OCI-LY1 (cell line): Measurements from ENCODE around the gene COL15A1.

Experiments used
- H2AFZ ChIP-seq: fragments of 200-600 bp; sonication (generic), shearing (Covaris generic); 2 replicates; pipeline ENCODE4 v1.6.0; 2014; ENCODE audit warnings: antibody characterized with exemption, mild to moderate bottlenecking, low read length
- H3F3A ChIP-seq: fragments of 200-600 bp; sonication (generic), shearing (Covaris generic); 2 replicates; pipeline ENCODE4 v1.6.0; 2014; ENCODE audit warnings: mild to moderate bottlenecking, antibody characterized with exemption, low read length, moderate library complexity; ENCODE audit not compliant: insufficient read depth
- H3K27ac ChIP-seq: fragments of 200-600 bp; sonication (generic); 2 replicates; pipeline ENCODE4 v1.5.1; 2014; ENCODE audit warnings: low read length, mixed run types, mild to moderate bottlenecking, low read depth; ENCODE audit not compliant: poor library complexity, severe bottlenecking
- H3K27me3 ChIP-seq: fragments of 200-600 bp; sonication (generic); 2 replicates; pipeline ENCODE4 v1.6.0; 2014; ENCODE audit warnings: antibody characterized with exemption, mild to moderate bottlenecking, low read length, moderate library complexity; ENCODE audit not compliant: insufficient read depth
- H3K36me3 ChIP-seq: fragments of 200-600 bp; sonication (generic); 2 replicates; pipeline ENCODE4 v1.6.1; 2014; ENCODE audit warnings: mild to moderate bottlenecking, antibody characterized with exemption, low read length, moderate library complexity, mixed read lengths; ENCODE audit not compliant: insufficient read depth
- H3K4me1 ChIP-seq: fragments of 200-600 bp; sonication (generic); 2 replicates; pipeline ENCODE4 v1.5.1; 2014; ENCODE audit warnings: mild to moderate bottlenecking, low read length, moderate library complexity; ENCODE audit not compliant: insufficient read depth, severe bottlenecking
- H3K4me2 ChIP-seq: fragments of 200-600 bp; sonication (generic), shearing (Covaris generic); 2 replicates; pipeline ENCODE4 v1.6.1; 2014; ENCODE audit warnings: low read length
- H3K4me3 ChIP-seq: fragments of 200-600 bp; sonication (generic); 2 replicates; pipeline ENCODE4 v1.5.1; 2014; ENCODE audit warnings: low read length, low read depth, mild to moderate bottlenecking, mixed read lengths; ENCODE audit not compliant: poor library complexity, severe bottlenecking
- H3K79me2 ChIP-seq: fragments of 200-600 bp; shearing (Covaris generic); 2 replicates; pipeline ENCODE4 v1.6.1; 2016; ENCODE audit warnings: mixed run types, low read length, mixed read lengths; ENCODE audit not compliant: insufficient read depth
- H3K9ac ChIP-seq: fragments of 200-600 bp; sonication (generic), shearing (Covaris generic); 2 replicates; pipeline ENCODE4 v1.6.1; 2014; ENCODE audit warnings: mild to moderate bottlenecking, low read length, mixed read lengths
- H3K9me2 ChIP-seq: fragments of 200-600 bp; sonication (generic), shearing (Covaris generic); 2 replicates; pipeline ENCODE4 v1.6.1; 2014; ENCODE audit warnings: low read depth, mild to moderate bottlenecking, low read length, mixed read lengths
- H3K9me3 ChIP-seq: fragments of 200-600 bp; shearing (Covaris generic); 2 replicates; pipeline ENCODE4 v1.6.1; 2014; ENCODE audit warnings: low read length, mixed read lengths
- H4K20me1 ChIP-seq: fragments of 200-600 bp; sonication (generic), shearing (Covaris generic); 2 replicates; pipeline ENCODE4 v1.6.0; 2016; ENCODE audit warnings: mild to moderate bottlenecking, low read length; ENCODE audit not compliant: insufficient read depth
- EZH2 ChIP-seq: fragments of 200-600 bp; sonication (generic), shearing (Covaris generic); IDR thresholded peaks from 2 replicates; pipeline ENCODE4 v1.8.0; 2017; ENCODE audit warnings: borderline replicate concordance, mixed run types, mild to moderate bottlenecking, antibody characterized with exemption, low read length, moderate library complexity, mixed read lengths
- TF ChIP-seq, protein P1 (sequence below): fragments of 200-600 bp; sonication (generic), shearing (Covaris generic); IDR thresholded peaks from 2 replicates; pipeline ENCODE4 v1.5.1; 2017; ENCODE audit warnings: mild to moderate bottlenecking, antibody characterized with exemption, low read length, moderate library complexity, mixed read lengths

The COL15A1 gene

DNA sequence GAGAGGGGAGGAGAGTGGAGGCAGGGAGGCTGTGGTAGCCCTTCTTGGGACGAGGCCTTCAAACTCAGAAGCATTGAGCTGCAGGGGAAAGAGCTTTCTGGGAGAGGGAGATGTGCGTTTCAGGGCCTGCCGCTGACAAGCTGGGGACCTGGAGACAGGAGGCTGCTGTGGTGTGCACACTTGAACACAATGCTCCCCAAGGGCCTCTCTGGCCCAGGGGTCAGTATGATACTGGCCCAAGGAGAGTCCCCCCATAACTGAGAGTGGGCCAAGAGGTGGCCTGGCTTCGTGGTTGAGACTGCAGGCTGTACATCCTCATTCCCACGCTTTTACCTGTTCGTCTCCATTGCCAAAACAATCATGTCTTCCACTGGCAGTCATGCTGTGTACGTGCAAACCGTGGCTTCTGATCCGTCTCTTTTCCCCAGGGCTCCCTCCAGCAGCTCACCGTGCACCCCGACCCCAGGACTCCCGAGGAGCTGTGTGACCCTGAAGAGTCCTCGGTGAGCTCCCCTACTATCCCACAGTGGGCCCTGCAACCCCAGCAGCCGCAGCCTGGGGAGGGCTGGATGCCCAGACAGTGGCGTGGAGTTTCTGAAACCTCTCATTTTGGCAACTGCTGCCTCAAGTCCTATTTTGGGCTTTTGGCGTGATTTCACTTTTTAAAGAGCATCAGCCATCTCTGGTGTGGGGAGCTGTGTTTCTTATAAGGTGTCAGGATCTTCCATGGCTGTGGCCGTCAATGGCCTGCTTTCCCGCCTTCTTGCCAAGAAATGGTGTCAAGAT, 43.4 kb downstream of the COL15A1 start:
- Histone ChIP-seq H3K27me3 (peaks cover 5% of the 10 kb centered on the region; the same call in 1 of the 2 replicates), H3K9me2 (no peaks in the 10 kb centered on the region), H3K9ac (no peak overlapping the region), H4K20me1 (no peaks in the 10 kb centered on the region), H3K4me1 (no peaks in the 10 kb centered on the region), H3K4me2 (no peak overlapping the region), H3K79me2 (no peaks in the 10 kb centered on the region), H3K9me3 (no peaks in the 10 kb centered on the region; the same call in 1 of the 2 replicates), H3K27ac (no peak overlapping the region), H3K4me3 (no peak overlapping the region), H2AFZ (no peak overlapping the region), H3F3A (no peaks in the 10 kb centered on the region), H3K36me3 (no peaks in the 10 kb centered on the region; the same call in 1 of the 2 replicates)
- no peak for TF ChIP-seq EZH2
- TF ChIP-seq, protein P1, sequence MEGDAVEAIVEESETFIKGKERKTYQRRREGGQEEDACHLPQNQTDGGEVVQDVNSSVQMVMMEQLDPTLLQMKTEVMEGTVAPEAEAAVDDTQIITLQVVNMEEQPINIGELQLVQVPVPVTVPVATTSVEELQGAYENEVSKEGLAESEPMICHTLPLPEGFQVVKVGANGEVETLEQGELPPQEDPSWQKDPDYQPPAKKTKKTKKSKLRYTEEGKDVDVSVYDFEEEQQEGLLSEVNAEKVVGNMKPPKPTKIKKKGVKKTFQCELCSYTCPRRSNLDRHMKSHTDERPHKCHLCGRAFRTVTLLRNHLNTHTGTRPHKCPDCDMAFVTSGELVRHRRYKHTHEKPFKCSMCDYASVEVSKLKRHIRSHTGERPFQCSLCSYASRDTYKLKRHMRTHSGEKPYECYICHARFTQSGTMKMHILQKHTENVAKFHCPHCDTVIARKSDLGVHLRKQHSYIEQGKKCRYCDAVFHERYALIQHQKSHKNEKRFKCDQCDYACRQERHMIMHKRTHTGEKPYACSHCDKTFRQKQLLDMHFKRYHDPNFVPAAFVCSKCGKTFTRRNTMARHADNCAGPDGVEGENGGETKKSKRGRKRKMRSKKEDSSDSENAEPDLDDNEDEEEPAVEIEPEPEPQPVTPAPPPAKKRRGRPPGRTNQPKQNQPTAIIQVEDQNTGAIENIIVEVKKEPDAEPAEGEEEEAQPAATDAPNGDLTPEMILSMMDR: no peak

DNA sequence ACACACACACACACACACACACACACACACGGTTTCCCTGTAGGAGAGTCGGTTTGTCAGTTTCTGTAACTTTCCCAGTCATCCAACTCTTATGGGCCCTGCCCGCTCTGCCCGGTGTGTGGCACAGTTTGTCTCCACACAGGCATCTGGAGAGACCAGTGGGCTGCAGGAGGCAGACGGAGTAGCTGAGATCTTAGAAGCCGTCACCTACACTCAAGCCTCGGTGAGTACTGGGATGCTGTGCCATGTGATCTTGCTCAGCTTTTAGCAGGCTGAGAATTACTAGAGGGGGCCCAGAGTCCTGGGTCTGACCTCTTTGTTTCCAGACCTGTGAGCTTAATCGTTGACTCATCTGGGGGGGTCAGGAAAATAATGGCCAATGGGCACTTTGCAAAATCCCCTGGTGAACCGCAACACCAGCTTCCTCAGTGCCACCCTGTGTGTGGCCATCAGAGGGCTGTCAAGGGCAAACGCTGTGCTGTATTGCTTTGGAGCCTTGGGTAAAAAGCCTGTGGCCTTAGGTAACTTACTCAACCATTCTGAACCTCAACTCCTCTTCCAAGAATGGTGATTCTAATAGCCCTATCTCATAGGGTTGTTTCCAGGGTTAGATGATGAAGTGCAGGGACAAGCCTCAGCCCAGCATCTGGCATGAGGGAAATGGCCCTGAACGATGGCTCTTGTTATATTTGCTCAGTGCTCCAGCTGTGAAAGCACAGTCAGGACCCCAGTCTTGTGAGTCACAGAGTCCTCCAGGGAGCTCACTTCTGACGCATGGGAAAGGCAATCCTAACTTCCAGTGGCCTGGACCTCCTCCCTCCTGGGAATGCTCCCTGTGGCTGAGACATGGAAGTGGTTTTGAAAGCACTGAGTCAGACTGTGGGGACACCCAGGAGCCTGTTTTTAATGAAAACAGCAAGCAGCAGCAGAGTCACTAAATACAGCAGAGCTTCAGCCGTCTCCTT, 45.6 kb downstream of the COL15A1 start:
- H3K9me2 ChIP-seq: no peaks in the 10 kb centered on the region
- H3F3A ChIP-seq: no peaks in the 10 kb centered on the region
- H3K9ac ChIP-seq: no peak overlapping the region
- H3K27ac ChIP-seq: no peak overlapping the region
- H3K36me3 ChIP-seq: no peaks in the 10 kb centered on the region; the same call in 1 of the 2 replicates
- H3K27me3 ChIP-seq: peaks cover 9% of the 10 kb centered on the region; the same call in 1 of the 2 replicates
- H3K4me3 ChIP-seq: no peak overlapping the region
- no peak overlapping the region for H2AFZ ChIP-seq
- H3K79me2 ChIP-seq: no peaks in the 10 kb centered on the region
- no peaks in the 10 kb centered on the region for H3K4me1 ChIP-seq
- H3K4me2 ChIP-seq: no peak overlapping the region
- no peaks in the 10 kb centered on the region for H4K20me1 ChIP-seq
- no peaks in the 10 kb centered on the region; the same call in 1 of the 2 replicates for H3K9me3 ChIP-seq
- TF ChIP-seq, protein P1: peak; percentile 42; the same call in 1 of the 2 replicates
- no peak for TF ChIP-seq EZH2

DNA sequence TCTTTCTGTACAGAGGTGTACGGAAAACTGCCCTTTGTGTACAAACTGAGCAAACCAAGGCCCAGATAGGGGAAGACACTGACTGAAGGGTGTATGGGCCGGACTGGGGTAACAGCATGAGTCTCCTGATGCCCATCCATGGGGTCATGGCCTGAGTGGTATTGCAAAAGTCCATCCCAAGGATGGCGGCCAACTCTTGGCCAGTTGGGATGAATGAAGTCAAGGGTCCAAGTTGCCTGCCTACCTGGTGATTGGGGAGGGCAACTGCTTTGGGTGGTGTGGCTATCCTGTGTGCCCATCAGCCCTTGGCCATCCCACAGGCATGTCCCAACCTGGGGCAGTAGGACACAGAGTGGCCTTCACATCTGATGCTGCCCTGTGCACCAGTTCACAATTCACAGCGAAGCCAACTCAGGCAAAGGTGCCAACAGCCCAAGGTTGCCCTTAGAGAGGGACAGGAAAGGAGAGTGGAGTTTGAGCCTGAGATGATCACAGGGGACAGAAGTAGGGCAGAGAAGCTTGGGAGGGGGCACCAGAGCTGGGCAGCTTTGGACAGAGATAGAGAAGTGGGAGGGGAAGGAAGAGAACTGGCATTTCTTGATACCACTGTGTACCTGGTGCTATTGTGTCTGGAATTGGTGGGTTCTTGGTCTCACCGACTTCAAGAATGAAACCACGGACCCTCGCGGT, 46.6 kb downstream of the COL15A1 start:
- Histone ChIP-seq H3K4me2 (no peak overlapping the region), H3K36me3 (no peaks in the 10 kb centered on the region; the same call in 1 of the 2 replicates), H3K27ac (no peak overlapping the region), H3K9ac (no peak overlapping the region), H3K79me2 (no peaks in the 10 kb centered on the region), H3K4me3 (no peak overlapping the region), H3K4me1 (no peaks in the 10 kb centered on the region), H3K9me2 (no peaks in the 10 kb centered on the region), H3K9me3 (no peaks in the 10 kb centered on the region; the same call in 1 of the 2 replicates), H3F3A (no peaks in the 10 kb centered on the region), H4K20me1 (no peaks in the 10 kb centered on the region), H2AFZ (no peak overlapping the region), H3K27me3 (peaks cover 9% of the 10 kb centered on the region; the same call in 1 of the 2 replicates)
- TF ChIP-seq, protein P1: no peak
- TF ChIP-seq EZH2: no peak
